Sigmoid colon (tissue), 7 donors: ENCODE results near the gene DLX3. TPM values are rescaled to one million over a fixed set of nuclear protein-coding genes. Genes with fewer than 3 reads are reported as not detected.

Experiments used
- DNase-seq: peaks from one replicate; pipeline ENCODE4 v3.0.0-alpha.2; 2019
- H3K27ac ChIP-seq, 4 donors: fragments of 200-600 bp; sonication (generic); one replicate each; pipeline ENCODE4 v1.5.1; 2016 to 2019; ENCODE audit warnings: mild to moderate bottlenecking in 1 of 4
- H3K27me3 ChIP-seq, 3 donors: fragments of 200-600 bp; sonication (generic); one replicate each; pipeline ENCODE4 v1.5.1; 2019; ENCODE audit warnings: mild to moderate bottlenecking in 1 of 3
- H3K36me3 ChIP-seq, 4 donors: fragments of 200-600 bp; sonication (generic); one replicate each; pipeline ENCODE4 v1.5.1; 2016 to 2019
- H3K4me1 ChIP-seq, 4 donors: fragments of 200-600 bp; sonication (generic); one replicate each; pipeline ENCODE4 v1.5.1; 2017 to 2019
- H3K4me3 ChIP-seq, 4 donors: fragments of 200-600 bp; sonication (generic); one replicate each; pipeline ENCODE4 v1.5.1; 2017 to 2019; ENCODE audit warnings: mild to moderate bottlenecking in 2 of 4, moderate library complexity in 1 of 4
- H3K9me3 ChIP-seq, 4 donors: fragments of 200-600 bp in 3 of 4; sonication (generic) in 3 of 4; one replicate each; pipeline versions ENCODE4 v1.5.1 to v1.6.1; 2013 to 2019
- CTCF ChIP-seq, 4 experiments: fragments of 450-650 bp in 3 of 4; fragments of 200-600 bp in 1 of 4; IDR thresholded peaks; one replicate each; pipeline ENCODE4 v1.5.1; 2016 to 2019; ENCODE audit warnings: antibody characterized with exemption in 4 of 4, mild to moderate bottlenecking in 3 of 4, moderate library complexity in 2 of 4
- EP300 ChIP-seq, 4 donors: sonication (generic); formaldehyde crosslinking; IDR thresholded peaks; one replicate each; pipeline ENCODE4 v1.6.1; 2017; ENCODE audit warnings: antibody characterized with exemption in 4 of 4
- POLR2A ChIP-seq, 2 donors: fragments of 450-650 bp; IDR thresholded peaks; one replicate each; pipeline ENCODE4 v1.6.1; 2016; ENCODE audit warnings: antibody characterized with exemption in 2 of 2, mild to moderate bottlenecking in 2 of 2, moderate library complexity in 2 of 2
- POLR2AphosphoS5 ChIP-seq, 4 donors: sonication (generic); formaldehyde crosslinking; IDR thresholded peaks; one replicate each; pipeline ENCODE4 v1.6.1; 2017; ENCODE audit warnings: antibody characterized with exemption in 4 of 4
- WGBS, 2 donors: extraction: QIAGEN DNeasy Blood & Tissue Kit; methylation state at CpG; one replicate each; pipeline ENCODE4 v1.1.7; 2013; 5-methylcytosine and 5-hydroxymethylcytosine counted together
- intact Hi-C: fragments of 100-400 bp; cut with DNase I; formaldehyde crosslinking; loops from one replicate; pipeline ENCODE4 v1.15.1; 2023
- polyA plus RNA-seq, 3 donors: library from polyadenylated mRNA; stranded (reverse); fragments of 200-250 nt; gene quantifications; one replicate each; pipeline ENCODE4 v1.2.3, GENCODE V29; 2013
- small RNA-seq, 3 donors: library from RNA; depleted of rRNA; stranded (forward); fragments of <200 nt; gene quantifications; one replicate each; pipeline ENCODE3, GENCODE V24; 2016
- total RNA-seq, 4 donors: library from RNA; depleted of rRNA; stranded (reverse); fragments of >200 nt; gene quantifications; one replicate each; pipeline ENCODE4 v1.1.0, GENCODE V29; 2016
- donor health status: healthy with polysubstance abuse.
- donor health status: Bipolar disorder and iron deficiency.
- donor health status: healthy.

The DLX3 gene
- total and polyA plus RNA-seq, 7 donors, result 0.07 to 0.27 TPM; not detected in 5

- H3K4me3 ChIP-seq, result no peak overlapping the region
- H3K4me1 ChIP-seq, result no peaks in the 10 kb centered on the region
- intact Hi-C loops, result no loop called here
- no peaks in the 10 kb centered on the region for H3K36me3 ChIP-seq
- H3K27ac ChIP-seq, result no peak overlapping the region
- DNase-seq, result no peak
- peaks cover 8 to 91% (median 29%) of the 10 kb centered on the region in 3 donors for H3K27me3 ChIP-seq
- TF ChIP-seq CTCF (IDR thresholded peaks at IDR 0.05) (no peak), POLR2AphosphoS5 (IDR thresholded peaks at IDR 0.05) (no peak), EP300 (IDR thresholded peaks at IDR 0.05) (no peak), POLR2A (IDR thresholded peaks at IDR 0.05) (no peak)
- 69 to 74% methylated on average over 8 of the region's 8 CpGs for WGBS, 2 donors
- no peaks in the 10 kb centered on the region for H3K9me3 ChIP-seq
Observed at GRCh38 chr17:49946208-49946607, 48.8 kb downstream of the DLX3 start.

- H3K27me3 ChIP-seq, result peaks cover 0 to 79% (median 12%) of the 10 kb centered on the region in 3 donors
- H3K36me3 ChIP-seq, result no peaks in the 10 kb centered on the region
- no peaks in the 10 kb centered on the region for H3K4me1 ChIP-seq
- WGBS, 2 donors, result 30 to 33% methylated on average over 26 of the region's 26 CpGs
- H3K27ac ChIP-seq, result no peak overlapping the region
- DNase-seq, result no peak
- no peak overlapping the region for H3K4me3 ChIP-seq
- intact Hi-C loops, result no loop called here
- TF ChIP-seq POLR2A (IDR thresholded peaks at IDR 0.05) (no peak), CTCF (IDR thresholded peaks at IDR 0.05) (no peak), POLR2AphosphoS5 (IDR thresholded peaks at IDR 0.05) (no peak), EP300 (IDR thresholded peaks at IDR 0.05) (no peak)
- H3K9me3 ChIP-seq, result no peaks in the 10 kb centered on the region
Observed at GRCh38 chr17:49944273-49944870, 50.7 kb downstream of the DLX3 start.

- no peak for TF ChIP-seq CTCF (IDR thresholded peaks at IDR 0.05)
- no peak for TF ChIP-seq POLR2AphosphoS5 (IDR thresholded peaks at IDR 0.05)
- TF ChIP-seq EP300 (IDR thresholded peaks at IDR 0.05), result no peak
- no peak for TF ChIP-seq POLR2A (IDR thresholded peaks at IDR 0.05)
- DNase-seq, result no peak
- 80 to 82% methylated on average over 5 of the region's 5 CpGs for WGBS, 2 donors
- H3K4me3 ChIP-seq, result no peak overlapping the region
- intact Hi-C loops, result no loop called here
- no peaks in the 10 kb centered on the region for H3K9me3 ChIP-seq
- H3K4me1 ChIP-seq, result no peaks in the 10 kb centered on the region
- no peak overlapping the region for H3K27ac ChIP-seq
- H3K36me3 ChIP-seq, result no peaks in the 10 kb centered on the region
- peaks cover 0 to 73% (median 5%) of the 10 kb centered on the region in 3 donors for H3K27me3 ChIP-seq
Observed at GRCh38 chr17:49942947-49943346, 52.1 kb downstream of the DLX3 start.

GRCh38 chr17:49941427-49941826 is 53.6 kb downstream of the DLX3 start:
- no peaks in the 10 kb centered on the region for H3K9me3 ChIP-seq
- 53 to 60% methylated on average over 10 of the region's 10 CpGs for WGBS, 2 donors
- H3K27ac ChIP-seq, result no peak overlapping the region
- TF ChIP-seq POLR2A (IDR thresholded peaks at IDR 0.05) (no peak), POLR2AphosphoS5 (IDR thresholded peaks at IDR 0.05) (no peak), CTCF (IDR thresholded peaks at IDR 0.05) (no peak), EP300 (IDR thresholded peaks at IDR 0.05) (no peak)
- H3K4me1 ChIP-seq, result no peaks in the 10 kb centered on the region
- no peak for DNase-seq
- intact Hi-C loops, result no loop called here
- H3K27me3 ChIP-seq, result peaks cover 0 to 60% (median 0%) of the 10 kb centered on the region in 3 donors
- no peak overlapping the region for H3K4me3 ChIP-seq
- H3K36me3 ChIP-seq, result no peaks in the 10 kb centered on the region

Small RNAs within 50 kb of the gene (small RNA-seq; reads per million reads assigned to genes)
- 0 reads per million in 3 donors for gene RNU6-1313P

Other genes with a start within 250 kb of the DLX3 start
- 10 to 100 TPM; 11.1 to 34.6 (median 27.4) TPM for gene FAM117A, start 231.1 kb downstream of the DLX3 start, total RNA-seq
- 10 to 100 TPM in 1 of 3 donors, 1 to 10 TPM in 2; 3.5 to 15.6 (median 9.6) TPM for gene FAM117A, start 231.1 kb downstream of the DLX3 start, polyA plus RNA-seq
- 10 to 100 TPM; 23.8 to 34.9 (median 32.0) TPM for gene KAT7, start 206.5 kb downstream of the DLX3 start, total RNA-seq
- 10 to 100 TPM in 1 of 3 donors, 1 to 10 TPM in 2; 6.2 to 14.3 (median 9.0) TPM for gene KAT7, start 206.5 kb downstream of the DLX3 start, polyA plus RNA-seq
- gene TAC4, start 147.2 kb downstream of the DLX3 start, total RNA-seq, result not detected
- 1 to 10 TPM in 1 of 3 donors, not detected in 2; 3.6 TPM for gene TAC4, start 147.2 kb downstream of the DLX3 start, polyA plus RNA-seq
- gene DLX4, start 26.0 kb downstream of the DLX3 start, total RNA-seq, result not detected
- under 1 TPM in 1 of 3 donors, not detected in 2; 0.34 TPM for gene DLX4, start 26.0 kb downstream of the DLX3 start, polyA plus RNA-seq
- gene ITGA3, start 60.9 kb upstream of the DLX3 start, total RNA-seq, result 10 to 100 TPM; 19.9 to 54.0 (median 39.5) TPM
- gene ITGA3, start 60.9 kb upstream of the DLX3 start, polyA plus RNA-seq, result 10 to 100 TPM; 15.6 to 85.1 (median 17.1) TPM
- 10 to 100 TPM; 40.3 to 82.8 (median 45.7) TPM for gene PDK2, start 100.1 kb upstream of the DLX3 start, total RNA-seq
- gene PDK2, start 100.1 kb upstream of the DLX3 start, polyA plus RNA-seq, result 10 to 100 TPM; 23.1 to 56.5 (median 43.9) TPM
- 1 to 10 TPM in 1 of 4 donors, under 1 TPM in 3; 0.16 to 2.5 (median 0.63) TPM for gene SAMD14, start 134.9 kb upstream of the DLX3 start, total RNA-seq
- 1 to 10 TPM in 2 of 3 donors, under 1 TPM in 1; 0.92 to 1.3 (median 1.2) TPM for gene SAMD14, start 134.9 kb upstream of the DLX3 start, polyA plus RNA-seq
- gene PPP1R9B, start 155.5 kb upstream of the DLX3 start, total RNA-seq, result 10 to 100 TPM; 15.3 to 18.8 (median 16.8) TPM
- gene PPP1R9B, start 155.5 kb upstream of the DLX3 start, polyA plus RNA-seq, result 10 to 100 TPM in 2 of 3 donors, 1 to 10 TPM in 1; 9.0 to 38.7 (median 10.9) TPM
- gene SGCA, start 170.8 kb upstream of the DLX3 start, total RNA-seq, result 10 to 100 TPM; 27.3 to 80.1 (median 56.1) TPM
- 1 to 10 TPM; 2.5 to 7.2 (median 4.6) TPM for gene SGCA, start 170.8 kb upstream of the DLX3 start, polyA plus RNA-seq
- 100 to 1,000 TPM in 1 of 4 donors, 10 to 100 TPM in 3; 43.6 to 459 (median 71.4) TPM for gene COL1A1, start 206.4 kb upstream of the DLX3 start, total RNA-seq
- 10 to 100 TPM in 2 of 3 donors, 1 to 10 TPM in 1; 7.8 to 96.7 (median 10.2) TPM for gene COL1A1, start 206.4 kb upstream of the DLX3 start, polyA plus RNA-seq